Hindlimb muscle (tissue), 1 donor: ENCODE measurements around the gene PLXNA2. TPM values are rescaled to one million over a fixed set of nuclear protein-coding genes. Genes with fewer than 3 reads are reported as not detected.

Experiments used
- DNase-seq: peaks from one replicate; pipeline ENCODE4 v3.0.0-alpha.2; 2013
- polyA plus RNA-seq: library from polyadenylated mRNA; unstranded; fragments of 120-200 nt; gene quantifications from one replicate; pipeline ENCODE4 v1.2.1, GENCODE V29; 2013; ENCODE audit not compliant: insufficient read length

The PLXNA2 gene
- polyA plus RNA-seq, 1 donor: 43.8 TPM

DNA sequence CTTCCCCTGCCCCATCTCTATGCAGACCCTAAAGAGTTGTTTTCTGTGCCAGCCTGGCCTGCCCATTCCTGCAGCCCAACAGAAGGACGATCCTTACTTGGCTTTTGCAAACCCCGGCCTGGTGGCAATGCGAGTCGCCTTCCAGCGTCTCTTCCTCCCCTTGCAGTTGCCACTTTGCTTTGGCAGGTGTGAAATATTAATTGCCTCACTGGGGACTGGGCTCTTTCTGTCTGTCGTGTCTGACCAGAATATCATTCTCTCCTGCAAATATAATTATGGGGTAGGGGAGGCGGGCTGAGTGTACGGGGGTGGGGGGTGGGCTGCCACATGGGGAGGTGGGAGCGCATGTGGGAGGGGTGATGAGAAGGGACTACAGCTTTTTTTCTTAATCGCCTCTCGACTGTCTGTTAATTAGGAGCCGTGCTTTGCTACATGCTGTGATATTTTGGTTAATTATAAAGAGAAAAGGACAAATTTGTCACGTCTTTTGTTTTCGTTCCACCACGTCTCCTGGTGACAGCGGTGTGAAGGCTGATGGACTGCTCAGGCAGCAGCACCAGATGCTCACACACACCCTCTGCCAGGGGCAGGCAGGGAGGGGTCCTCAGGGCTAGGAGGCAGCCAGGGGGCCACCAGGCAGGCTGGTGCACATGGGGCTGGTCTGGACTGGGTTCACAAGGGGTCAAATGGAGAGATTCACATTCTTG lies 253.2 kb downstream of the PLXNA2 start:
- DNase-seq: no peak

DNA sequence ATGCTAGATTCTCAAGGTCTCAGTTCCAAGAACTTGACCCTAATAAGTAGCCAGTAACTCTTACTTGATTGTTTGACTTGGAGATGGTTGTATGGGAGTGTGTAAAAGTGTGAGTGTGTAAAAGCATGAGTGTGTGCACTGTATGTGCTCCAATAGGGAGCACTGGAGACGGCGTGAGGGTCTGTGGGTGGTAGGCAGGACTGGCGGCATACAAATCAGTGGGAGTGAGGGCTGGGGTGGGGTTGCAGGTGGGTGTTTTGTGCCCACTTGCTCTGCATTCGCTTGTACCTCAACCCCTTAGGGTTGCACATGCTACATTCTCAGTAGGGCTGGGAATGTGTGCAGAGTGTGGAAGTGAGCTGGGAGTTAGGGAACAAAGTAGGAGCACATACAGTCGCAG lies 253.7 kb downstream of the PLXNA2 start:
- DNase-seq: no peak

DNA sequence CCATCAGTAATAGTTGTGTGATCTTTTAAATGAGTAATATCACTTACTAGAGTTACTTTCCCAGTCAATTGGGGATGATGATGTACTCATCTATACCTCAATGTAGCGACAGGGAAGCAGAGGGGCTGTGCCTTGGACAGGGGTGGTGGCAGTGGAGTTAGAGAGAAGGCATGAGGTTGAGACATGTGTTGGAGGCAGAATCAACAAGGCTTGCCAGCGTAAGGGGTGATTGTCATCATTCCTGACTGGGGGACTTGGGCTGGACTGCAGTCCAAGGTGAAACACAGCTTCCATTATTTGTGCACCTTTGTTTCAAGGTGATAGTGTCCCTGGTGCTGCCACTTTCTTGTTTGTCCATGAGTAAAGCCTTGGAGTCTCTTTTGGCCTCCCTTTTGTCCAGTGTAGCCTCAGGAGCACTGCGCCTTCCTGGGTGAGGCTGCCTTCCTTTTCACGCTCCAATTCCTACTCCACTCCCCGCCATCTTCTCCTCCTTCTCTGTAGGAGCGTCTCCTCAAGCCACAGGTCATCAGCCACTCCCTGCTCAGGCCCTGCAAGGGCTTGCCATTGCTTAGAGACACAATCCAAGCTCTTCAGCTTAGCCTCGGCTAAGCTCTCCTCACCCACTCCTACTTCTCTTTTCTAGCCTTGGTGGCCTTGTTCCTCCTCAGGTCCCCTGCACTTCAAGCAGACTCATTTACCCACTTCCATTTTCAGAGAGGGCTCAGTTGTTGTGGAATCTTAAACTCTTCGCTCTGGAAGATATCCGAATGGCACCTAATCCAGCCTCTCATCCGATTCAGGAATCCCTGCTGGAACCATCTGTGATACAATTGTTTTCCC lies 255.6 kb downstream of the PLXNA2 start:
- no peak for DNase-seq

DNA sequence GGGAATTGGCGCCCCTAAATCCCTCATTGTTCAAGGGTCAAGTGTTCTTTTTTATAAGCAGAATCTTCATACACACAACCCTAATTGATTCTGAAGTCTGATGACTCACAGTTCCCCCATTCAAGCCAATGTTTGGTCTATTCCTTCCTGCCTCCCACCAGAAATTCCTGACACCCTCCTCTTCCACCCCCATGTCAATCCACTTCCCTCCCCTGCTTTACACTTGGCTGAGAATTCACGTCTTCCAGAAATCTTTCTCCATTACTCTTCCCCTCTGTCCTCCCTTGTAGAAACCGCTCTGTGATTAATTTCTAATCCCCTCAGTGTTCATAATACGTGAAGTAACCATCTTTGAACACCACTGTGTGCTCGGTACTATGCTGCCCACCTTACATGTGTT lies 257.0 kb downstream of the PLXNA2 start:
- DNase-seq: no peak

DNA sequence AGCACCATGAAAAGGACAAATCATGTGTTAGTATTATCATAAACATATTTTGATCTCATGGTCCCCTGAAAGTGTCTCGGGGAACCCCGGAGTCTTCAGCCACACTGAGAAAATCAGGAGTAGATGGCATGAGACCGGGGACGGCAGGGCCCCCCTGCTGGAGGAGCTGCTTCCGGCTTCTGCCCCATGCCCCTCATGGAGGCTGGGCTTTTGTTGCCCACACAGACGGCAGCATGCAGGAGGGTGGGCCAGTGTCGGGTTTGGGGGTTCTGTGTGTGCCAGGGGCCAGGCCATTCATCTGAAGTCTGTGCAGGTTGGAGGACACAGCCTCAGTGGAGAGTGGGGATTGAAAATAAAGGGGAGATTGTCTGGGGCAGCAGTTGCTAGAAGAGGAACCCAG lies 258.2 kb downstream of the PLXNA2 start:
- DNase-seq: no peak

DNA sequence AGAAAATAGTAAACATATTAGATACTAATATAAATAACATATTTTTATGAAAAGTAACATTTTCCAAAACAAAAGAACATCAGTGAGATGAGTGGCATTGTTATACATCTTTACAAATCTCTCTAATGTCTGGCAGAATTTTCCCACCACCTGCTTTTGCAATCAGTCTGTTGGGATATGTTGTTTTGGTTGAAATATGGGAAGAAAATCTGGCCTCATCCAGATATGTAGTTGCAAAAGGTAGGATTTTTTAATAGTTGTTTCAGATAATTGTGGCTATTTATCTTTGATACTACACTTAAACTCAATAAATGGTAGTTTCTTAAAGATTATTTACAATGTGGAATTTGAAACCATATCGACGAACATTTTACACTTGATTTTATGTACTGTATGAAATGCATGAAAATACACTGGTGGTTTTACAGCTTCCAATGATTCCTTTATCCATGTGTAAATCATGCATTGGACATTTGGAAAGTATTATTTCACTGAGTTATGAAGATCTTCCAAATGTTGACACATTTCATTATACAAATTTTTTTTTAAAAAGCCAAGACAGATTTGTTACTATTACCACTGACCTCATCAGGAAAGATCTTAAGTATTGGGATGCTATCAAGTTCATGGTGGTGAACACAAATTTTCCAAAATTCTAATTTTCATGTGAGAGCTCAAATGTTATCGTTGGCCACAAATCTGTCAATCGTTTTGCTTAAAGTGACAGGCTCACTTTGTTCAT lies 259.2 kb downstream of the PLXNA2 start:
- DNase-seq: no peak

DNA sequence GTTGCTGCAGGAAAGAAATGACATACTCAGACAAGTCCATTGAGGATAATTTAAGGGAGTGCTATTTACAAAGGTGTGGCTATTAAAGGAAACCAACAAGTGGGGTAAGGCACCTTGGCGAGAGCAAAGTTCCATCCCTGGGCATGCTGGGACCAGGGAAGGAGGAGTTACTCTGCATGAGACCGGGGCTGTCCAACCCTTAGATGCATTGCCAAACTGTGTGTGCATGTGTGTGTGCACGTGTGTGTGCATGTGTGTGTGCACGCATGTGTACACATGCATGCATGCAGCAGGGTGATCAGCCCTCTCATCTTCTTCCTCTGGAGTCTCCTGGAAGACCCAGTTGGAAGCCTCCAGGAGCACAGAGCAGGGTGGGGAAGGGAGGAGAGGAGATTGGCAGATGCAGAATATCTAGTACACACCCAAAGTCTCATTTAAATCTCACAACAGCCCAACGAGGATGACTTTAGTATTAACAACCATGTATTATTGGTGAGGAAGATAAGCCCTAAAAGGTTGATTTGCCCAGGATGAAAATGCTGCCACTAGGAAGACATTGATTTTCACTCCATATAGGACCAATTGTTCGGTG lies 261.0 kb downstream of the PLXNA2 start:
- no peak for DNase-seq

DNA sequence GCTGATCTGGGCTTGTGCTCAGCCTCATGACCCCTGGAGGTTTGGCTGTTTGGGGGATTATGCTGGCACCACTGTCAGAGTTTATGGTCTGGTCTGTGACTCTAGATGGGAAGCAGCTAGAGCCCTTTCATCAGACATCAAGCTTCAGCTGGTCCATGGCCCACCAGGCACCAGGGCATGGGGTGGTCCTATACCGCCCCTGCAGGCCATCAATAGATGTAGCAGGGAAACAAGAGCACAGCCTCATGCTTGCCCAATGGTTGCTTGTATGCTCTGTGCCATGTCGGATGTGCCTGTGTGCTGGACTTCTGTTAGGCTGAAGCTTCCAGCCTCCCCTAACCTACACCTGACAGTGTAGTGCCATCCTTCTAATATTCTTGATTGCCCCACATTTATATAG lies 262.2 kb downstream of the PLXNA2 start:
- no peak for DNase-seq

DNA sequence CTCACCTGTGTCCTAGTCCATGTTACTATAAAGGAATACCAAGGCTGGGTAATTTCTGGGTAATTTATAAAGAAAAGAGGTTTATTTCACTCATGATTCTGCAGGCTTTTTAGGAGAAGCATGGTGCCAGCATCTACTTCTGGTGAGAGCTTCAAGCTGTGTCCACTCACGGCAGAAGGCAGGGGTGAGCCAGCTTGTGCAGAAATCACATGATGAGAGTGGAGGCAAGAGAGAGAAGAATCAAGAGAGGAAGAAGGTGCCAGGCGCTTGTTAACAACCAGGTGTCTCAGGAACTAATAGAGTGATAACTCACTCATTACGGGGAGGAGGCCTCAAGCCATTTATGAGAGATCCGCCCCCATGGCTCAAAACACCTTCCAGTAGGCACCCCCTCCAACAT lies 265.7 kb downstream of the PLXNA2 start:
- DNase-seq: no peak

DNA sequence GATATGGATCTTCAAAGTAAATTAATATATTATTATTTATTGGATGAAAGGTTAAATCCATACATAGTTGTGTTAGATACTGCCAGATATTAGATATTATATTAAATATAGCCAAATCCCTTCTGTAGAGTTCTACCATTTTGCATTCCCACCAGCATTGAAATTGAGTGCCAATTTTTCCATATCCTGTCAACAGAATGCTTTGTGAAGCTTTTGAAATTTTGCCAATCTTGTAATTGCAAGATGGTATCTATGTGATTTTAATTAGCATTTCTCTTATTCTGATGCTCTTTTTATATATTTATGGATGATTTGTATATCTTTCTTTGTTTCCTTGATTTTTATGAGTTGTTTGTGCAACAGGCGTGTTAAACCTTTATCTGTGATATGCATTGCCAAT lies 266.3 kb downstream of the PLXNA2 start:
- DNase-seq: no peak

DNA sequence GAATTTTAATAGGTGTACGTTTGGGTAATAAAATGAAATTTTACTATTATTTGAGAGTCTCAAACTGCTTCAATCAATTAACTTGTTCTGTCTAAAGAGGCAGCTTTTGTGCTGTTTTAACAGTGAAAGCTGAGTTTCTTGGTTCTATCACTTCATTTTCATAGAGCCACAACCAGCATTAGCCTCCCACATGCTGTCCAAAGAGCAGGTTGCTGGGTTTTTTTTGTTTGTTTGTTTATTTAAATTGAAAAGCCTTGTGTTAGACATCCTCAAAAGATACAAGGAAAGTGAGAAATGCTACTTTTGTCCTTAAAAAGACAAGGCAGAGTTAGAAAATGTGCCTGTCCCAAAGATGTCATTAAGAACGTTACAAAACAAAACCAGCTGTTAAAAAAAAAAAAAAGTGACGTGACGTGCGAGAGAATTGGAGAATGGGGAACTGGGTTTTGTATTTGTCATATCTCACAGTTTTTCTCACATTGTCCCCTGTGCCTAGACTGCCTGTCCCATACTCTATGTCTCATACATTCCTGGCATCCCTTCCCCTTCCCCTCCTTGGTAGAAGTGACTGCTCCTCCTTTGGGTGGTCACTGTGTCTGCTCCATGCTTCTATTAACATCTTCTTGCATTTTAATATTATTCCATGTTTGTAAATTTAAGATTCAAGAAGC lies 270.2 kb downstream of the PLXNA2 start:
- DNase-seq: no peak

DNA sequence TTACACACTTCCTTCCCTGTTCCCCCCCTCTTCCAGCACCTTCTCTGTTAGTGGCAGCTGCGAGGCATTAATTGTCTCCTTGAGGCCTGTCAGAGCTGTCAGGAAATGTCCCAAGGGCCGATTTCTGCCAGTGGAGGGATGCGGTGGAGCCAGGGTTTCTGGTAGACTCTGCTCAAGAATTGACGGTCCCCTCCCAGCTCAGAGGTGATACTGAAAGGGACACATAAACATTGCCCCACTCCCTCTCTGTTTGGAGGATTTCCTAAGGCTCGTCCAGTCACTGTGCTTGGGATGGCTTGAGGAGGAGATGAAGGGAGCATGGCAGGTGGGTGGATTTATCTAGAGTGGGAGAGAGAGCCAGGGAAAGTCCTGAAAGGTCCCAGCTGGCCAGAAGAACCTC lies 271.8 kb downstream of the PLXNA2 start:
- DNase-seq: no peak
